COLO668 (cell line): Measurements from ENCODE around the gene BANF2.
A peak's percentile ranks its signal among the peaks of the same experiment; 100 is the strongest.

Experiments used
- DNase-seq: peaks from one replicate; lab custom pipeline; 2025; ENCODE audit not compliant: unreplicated experiment; lab: John Stamatoyannopoulos, UW

Gene BANF2

DNA sequence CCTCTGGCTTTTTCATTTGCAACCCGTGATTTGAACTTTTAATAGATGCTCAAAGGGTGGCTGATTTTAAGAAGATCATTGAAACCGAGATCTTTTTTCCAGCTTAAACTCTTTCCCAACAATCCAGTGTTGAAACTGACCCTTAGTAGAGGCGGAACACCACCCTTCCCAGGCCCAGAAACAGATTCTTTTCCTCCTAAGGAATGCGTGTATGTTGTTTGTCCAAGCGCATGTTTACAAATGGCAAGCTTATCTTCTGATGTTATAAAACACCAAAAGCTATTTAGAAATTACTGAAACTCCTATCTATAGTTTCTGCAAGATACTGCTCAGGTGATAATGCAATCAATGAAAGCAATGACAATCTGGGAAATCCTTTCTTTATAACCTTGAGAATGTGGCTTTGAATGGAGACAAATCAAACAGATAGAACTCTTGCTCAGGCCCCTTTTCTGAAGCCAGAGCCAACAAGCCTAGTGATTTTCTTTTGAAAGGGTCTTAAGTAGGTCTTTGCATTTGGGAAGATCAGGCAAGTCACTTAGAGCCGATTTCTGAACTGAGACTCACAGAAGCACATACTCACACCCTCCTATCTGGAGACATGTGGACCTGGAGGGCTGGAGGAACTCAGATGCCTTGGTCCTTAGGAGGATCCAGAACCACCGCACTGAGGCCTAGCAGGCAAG lies 9.1 kb downstream of the BANF2 start:
- no peak for DNase-seq

DNA sequence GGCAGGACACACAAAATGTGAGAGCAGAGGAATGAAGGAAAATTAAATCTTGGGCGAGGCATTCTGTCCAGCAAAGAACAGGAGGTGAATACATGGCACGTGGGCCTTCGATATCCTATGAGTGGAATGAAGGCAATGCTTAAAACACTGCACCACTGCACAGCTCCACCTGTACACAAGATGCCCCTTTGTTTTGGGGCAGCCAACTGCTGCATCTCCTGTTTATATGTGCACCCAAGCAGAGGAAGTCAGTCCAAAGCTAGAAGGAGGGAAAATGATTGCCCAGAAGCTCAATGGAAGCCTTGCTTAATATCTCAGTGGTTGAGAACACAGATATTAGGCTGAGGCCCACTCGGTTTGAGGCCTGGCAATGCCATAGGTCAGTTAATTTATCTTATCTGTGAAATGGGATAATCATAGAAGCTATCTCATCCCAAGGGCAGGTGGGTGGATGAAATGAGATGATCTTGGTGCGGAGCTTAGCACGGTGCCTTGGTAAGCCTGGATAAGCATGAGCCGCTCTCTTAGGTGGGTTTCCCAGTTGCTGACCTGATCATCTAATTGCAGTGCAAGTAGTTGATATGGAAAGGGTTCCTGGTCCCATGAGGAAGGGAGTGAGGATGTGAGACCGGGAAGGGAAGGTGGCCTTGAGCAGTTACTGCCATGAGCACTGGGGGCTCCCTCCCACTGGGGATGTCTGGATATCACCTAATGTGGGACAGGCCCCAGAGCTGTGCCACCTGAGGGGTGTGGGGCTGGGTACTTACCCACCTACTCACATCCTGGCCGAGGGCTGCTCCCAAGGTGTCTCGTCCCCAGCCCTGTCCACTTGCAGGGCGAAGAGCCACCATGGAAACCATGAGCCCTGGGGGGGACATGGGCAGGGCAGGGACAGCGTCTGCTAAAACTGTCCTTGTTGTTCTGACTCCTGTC lies 9.9 kb downstream of the BANF2 start:
- no peak for DNase-seq

GRCh38 chr20:17710379-17711266 lies 10.9 kb downstream of the BANF2 start:
- no peak for DNase-seq

DNA sequence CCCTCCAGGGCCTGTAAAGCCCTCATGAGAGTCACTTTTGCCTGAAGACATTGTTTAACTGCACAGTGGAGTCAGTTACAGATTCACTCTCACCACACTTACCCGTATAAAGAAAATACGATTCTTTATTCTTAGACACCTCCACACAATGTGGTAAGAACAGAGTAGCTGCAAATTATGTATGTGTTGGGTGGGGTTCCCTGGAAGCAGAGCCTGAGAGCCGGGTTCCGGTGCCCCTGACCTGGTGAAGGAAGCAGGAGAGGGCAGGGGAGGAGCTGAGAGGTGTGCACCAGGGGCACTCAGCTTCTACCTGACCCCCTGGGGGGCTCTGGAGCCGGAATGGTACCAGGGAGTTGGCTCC lies 11.5 kb downstream of the BANF2 start:
- DNase-seq, result no peak

GRCh38 chr20:17712201-17712600 lies 12.4 kb downstream of the BANF2 start:
- no peak for DNase-seq

GRCh38 chr20:17712708-17713107 lies 12.9 kb downstream of the BANF2 start:
- no peak for DNase-seq

GRCh38 chr20:17714597-17714996 lies 14.8 kb downstream of the BANF2 start:
- no peak for DNase-seq

DNA sequence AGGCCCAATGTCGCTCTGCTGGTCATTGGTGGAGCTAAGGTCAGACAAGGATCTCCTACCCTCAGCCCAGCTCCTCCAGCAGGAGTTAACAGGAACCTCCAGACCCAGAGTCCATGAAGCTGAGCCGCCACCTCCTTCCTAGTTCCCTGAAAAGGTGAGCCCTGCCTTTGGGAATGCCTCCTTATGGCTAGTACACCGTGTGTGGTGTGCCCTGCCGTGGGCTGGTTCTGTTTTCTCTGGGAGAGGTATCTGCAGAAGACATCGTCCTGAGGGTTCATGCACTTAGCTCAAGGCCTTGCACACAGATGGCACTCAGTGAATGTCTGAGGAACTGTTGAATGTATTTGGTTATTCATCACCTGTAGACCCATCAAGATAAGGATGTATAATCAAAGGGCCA lies 15.3 kb downstream of the BANF2 start:
- no peak for DNase-seq

DNA sequence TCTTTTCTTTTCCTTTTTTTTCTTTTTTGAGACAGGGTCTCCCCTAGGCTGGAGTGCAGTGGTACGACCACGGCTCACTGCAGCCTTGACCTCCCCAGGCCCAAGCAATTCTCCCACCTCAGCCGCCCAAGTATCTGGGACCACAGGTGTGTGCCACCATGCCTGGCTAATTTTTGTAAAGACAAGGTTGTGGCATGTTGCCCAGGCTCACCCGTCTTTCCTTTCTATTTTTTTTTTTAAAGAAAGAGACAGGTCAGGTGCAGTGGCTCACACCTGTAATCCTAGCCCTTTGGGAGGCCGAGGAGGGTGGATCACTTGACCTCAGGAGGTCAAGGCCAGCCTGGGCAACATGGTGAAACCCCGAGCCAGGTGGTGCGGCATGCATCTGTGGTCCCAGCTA lies 16.6 kb downstream of the BANF2 start:
- DNase-seq, result no peak

DNA sequence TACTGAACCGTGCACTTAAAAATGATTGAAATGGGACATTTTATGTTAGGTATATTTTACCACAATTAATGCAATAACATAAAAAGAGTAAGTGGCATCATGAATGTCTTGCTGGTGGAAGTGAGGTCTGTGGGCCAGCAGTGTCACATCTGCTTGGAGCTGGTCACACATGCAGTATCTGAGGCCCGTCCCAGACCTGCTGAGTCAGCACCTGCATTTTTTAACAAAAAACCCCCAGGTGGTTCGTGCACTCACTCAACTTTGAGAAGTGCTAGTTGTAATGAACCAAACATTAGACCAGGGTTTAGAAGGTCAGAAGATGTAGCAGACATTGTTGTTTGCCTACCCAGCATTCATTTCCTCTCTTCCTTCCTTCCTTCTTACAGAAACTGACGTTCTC lies 21.0 kb downstream of the BANF2 start:
- no peak for DNase-seq

DNA sequence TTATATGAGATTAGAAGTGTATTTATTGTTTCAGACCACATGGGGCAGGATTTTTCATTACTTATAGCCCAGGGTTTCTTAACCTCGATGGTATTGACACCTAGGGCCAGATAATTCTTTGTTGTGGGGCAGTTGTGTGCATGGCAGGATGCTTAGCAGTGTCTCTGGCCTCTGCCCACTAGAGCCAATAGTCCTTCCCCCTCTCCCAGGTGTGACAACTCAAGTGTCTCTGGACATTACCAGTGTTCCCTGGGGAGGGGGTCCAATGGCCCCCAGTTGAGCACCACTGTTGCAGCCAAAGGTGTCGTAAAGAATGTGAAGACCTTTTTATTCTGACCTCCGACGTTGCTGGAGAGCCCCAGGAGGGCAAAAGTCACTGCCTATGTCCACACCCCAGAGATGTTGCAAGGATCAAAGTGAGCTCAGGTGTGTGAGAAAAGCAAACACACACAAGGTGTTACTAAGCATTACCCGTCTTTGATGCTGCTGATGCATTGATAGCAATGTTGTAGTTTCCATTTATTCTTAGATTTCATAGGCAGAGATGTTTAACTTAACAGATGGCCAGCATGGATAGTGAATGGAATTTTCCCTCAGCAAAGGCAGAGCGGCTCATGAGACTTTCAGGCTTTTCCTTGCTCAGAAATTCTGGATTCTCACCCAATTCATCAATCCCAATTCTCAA lies 22.2 kb downstream of the BANF2 start:
- DNase-seq, result no peak

GRCh38 chr20:17722493-17723300 lies 22.9 kb downstream of the BANF2 start:
- DNase-seq, result no peak

GRCh38 chr20:17723301-17723691 lies 23.5 kb downstream of the BANF2 start:
- no peak for DNase-seq

- DNase-seq, result peak; percentile 96
These were observed 25.5 kb downstream of the BANF2 start for GRCh38 chr20:17725094-17725835.

DNA sequence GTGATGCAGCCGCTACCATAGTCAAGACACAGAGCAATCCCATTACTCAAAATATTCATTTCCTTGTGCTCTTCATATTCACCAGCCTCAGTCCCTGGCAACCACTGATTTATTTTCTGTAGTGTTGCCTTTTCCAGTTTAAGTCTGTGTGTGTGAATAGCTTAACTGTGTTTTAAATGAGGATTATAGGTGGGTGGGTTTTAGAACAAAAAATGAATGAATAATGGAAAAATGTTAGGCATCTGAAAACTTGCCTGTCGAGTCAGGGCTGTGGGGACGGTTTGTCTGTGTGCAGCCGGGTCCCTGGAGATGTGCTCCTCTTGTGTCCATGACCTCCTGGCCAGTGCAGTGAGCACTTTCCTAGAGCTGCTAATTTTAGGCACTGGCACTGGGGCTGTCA lies 27.1 kb downstream of the BANF2 start:
- DNase-seq, result no peak

DNA sequence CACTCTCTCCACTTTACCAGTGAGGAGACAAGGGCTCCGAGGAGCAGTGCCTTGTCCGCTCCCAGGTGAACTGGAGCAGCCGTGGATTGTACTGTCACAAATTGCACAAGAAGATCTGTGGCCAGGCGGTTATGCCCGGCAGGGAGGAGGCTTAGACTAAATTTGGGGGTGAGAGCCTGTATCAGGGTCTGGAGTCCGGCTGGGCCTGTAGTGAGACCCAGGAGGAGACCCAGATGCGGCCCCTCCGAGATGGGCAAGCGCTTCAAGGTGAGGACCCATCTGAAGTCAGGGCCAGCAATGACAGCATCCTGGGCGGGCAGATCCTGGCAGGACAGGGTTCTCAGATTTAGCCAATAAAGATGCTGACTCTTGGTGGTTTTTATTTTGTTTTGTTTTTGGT lies 27.6 kb downstream of the BANF2 start:
- no peak for DNase-seq

GRCh38 chr20:17728074-17728473 lies 28.3 kb downstream of the BANF2 start:
- DNase-seq, result no peak

DNA sequence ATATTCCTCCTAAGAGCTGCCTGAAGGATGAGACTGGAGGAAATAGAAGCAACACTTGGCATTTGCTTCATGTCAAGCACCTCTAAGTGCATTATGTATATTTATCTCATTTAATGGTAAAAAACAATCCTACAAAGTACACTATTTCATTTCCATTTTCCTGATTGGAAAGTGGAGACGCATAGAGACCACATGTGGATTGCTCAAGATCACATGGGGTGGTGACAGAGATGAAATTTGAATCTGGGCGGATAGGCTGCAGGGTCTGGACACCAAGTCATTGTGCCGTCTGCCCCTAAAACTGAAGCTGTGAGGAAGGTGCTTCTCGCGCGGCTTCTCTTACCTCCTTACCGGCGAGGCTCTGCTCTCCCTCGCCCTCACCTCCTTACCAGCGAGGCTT lies 30.3 kb downstream of the BANF2 start:
- no peak for DNase-seq

DNA sequence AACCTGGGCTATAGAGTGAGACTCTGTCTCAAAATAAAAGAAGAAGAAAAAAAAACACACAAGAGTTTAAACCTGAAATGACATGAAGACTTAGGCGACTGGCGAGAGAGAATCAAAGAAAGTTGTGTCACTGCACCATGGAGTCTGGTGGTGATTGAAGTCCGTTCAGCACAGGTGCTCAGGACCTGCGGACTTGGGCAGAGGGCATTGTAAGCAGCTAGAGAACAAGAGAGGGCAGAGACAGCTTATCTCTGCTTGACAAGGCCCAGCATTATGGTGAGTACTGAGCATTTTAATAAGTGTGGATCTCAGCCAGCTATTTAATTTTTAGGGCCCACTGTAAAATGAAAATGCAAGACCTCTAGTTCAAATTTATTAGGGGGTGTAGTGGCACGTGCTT lies 31.5 kb downstream of the BANF2 start:
- no peak for DNase-seq
